ENCODE measurements around the gene LAPTM5. TPM values are rescaled to one million over a fixed set of nuclear protein-coding genes. Genes with fewer than 3 reads are reported as not detected.

Gene LAPTM5
- polyA plus RNA-seq, 3 donors, result 1,019 to 1,669 (median 1,153) TPM

GRCh38 chr1:30687886-30688285, 69.7 kb downstream of the LAPTM5 start:
- peaks cover 0 to 3% of the 10 kb centered on the region in 2 donors for H3K36me3 Mint-ChIP-seq
- H2AFZ ChIP-seq (ENCODE audit: insufficient read depth, low read depth, low read length, poor library complexity, severe bottlenecking), result no peak overlapping the region
- WGBS (ENCODE audit: insufficient coverage), result 96% methylated on average over 4 of the region's 6 CpGs
- H3K9me3 Mint-ChIP-seq, result peaks cover 5 to 17% (median 6%) of the 10 kb centered on the region in 7 donors
- no peak overlapping the region for H3K4me3 Mint-ChIP-seq
- H3K79me2 ChIP-seq (ENCODE audit: insufficient read depth, low read length), result no peaks in the 10 kb centered on the region
- intact Hi-C loops (cut with micrococcal nuclease), result no loop called here
- TF ChIP-seq CTCF (IDR thresholded peaks at IDR 0.05), result no peak
- peaks cover 5 to 13% of the 10 kb centered on the region in 2 donors for H3K9me3 ChIP-seq (replicated peaks in 1 of 2; ENCODE audit: control insufficient read depth in 1 of 2, insufficient read depth in 1 of 2, low read length in 2 of 2)
- no peak overlapping the region for H3K27ac Mint-ChIP-seq
- peaks cover 24 to 43% of the 10 kb centered on the region in 2 donors for H3K27me3 ChIP-seq (ENCODE audit: control insufficient read depth in 2 of 2, insufficient read depth in 2 of 2, low read length in 2 of 2)
- peaks cover 57 to 64% (median 60%) of the 10 kb centered on the region in 3 donors for H3K27me3 Mint-ChIP-seq (ENCODE audit: low read depth in 3 of 3)
- no peak for DNase-seq
- H3K9ac ChIP-seq (ENCODE audit: insufficient read depth, low read length, poor library complexity, severe bottlenecking), result no peak overlapping the region
- peaks cover 4% of the 10 kb centered on the region for H3K4me1 Mint-ChIP-seq
- H3K27ac ChIP-seq (ENCODE audit: low read depth in 1 of 2, low read length in 2 of 2), result no peak overlapping the region
- H3K4me3 ChIP-seq (replicated peaks in 1 of 3; ENCODE audit: low read depth in 2 of 3, low read length in 3 of 3), result no peak overlapping the region
- H3K36me3 ChIP-seq (replicated peaks in 1 of 2; ENCODE audit: control insufficient read depth in 1 of 2, insufficient read depth in 2 of 2, low read length in 2 of 2), result no peaks in the 10 kb centered on the region
- no peak overlapping the region for H3K4me2 ChIP-seq (replicated peaks; ENCODE audit: extremely low read depth, low read length, poor library complexity, severe bottlenecking)
- no peaks in the 10 kb centered on the region for H3K4me1 ChIP-seq (ENCODE audit: control insufficient read depth in 1 of 2, insufficient read depth in 2 of 2, low read length in 2 of 2)
- no peaks in the 10 kb centered on the region for H4K20me1 ChIP-seq (ENCODE audit: insufficient read depth, low read length)

- no peak overlapping the region for H3K27ac Mint-ChIP-seq
- Histone ChIP-seq H3K4me3 (replicated peaks in 1 of 3; ENCODE audit: low read depth in 2 of 3, low read length in 3 of 3) (no peak overlapping the region), H3K36me3 (replicated peaks in 1 of 2; ENCODE audit: control insufficient read depth in 1 of 2, insufficient read depth in 2 of 2, low read length in 2 of 2) (no peaks in the 10 kb centered on the region), H3K9me3 (replicated peaks in 1 of 2; ENCODE audit: control insufficient read depth in 1 of 2, insufficient read depth in 1 of 2, low read length in 2 of 2) (peaks cover 0 to 9% of the 10 kb centered on the region in 2 donors), H3K27ac (ENCODE audit: low read depth in 1 of 2, low read length in 2 of 2) (no peak overlapping the region), H3K9ac (ENCODE audit: insufficient read depth, low read length, poor library complexity, severe bottlenecking) (no peak overlapping the region), H2AFZ (ENCODE audit: insufficient read depth, low read depth, low read length, poor library complexity, severe bottlenecking) (no peak overlapping the region), H4K20me1 (ENCODE audit: insufficient read depth, low read length) (no peaks in the 10 kb centered on the region), H3K4me1 (ENCODE audit: control insufficient read depth in 1 of 2, insufficient read depth in 2 of 2, low read length in 2 of 2) (no peaks in the 10 kb centered on the region), H3K27me3 (ENCODE audit: control insufficient read depth in 2 of 2, insufficient read depth in 2 of 2, low read length in 2 of 2) (peaks cover 24 to 55% of the 10 kb centered on the region in 2 donors), H3K4me2 (replicated peaks; ENCODE audit: extremely low read depth, low read length, poor library complexity, severe bottlenecking) (no peak overlapping the region), H3K79me2 (ENCODE audit: insufficient read depth, low read length) (no peaks in the 10 kb centered on the region)
- H3K27me3 Mint-ChIP-seq (ENCODE audit: low read depth in 3 of 3), result peaks cover 58 to 72% (median 66%) of the 10 kb centered on the region in 3 donors
- peaks cover 2% of the 10 kb centered on the region for H3K4me1 Mint-ChIP-seq
- H3K36me3 Mint-ChIP-seq, result peaks cover 0 to 3% of the 10 kb centered on the region in 2 donors
- 90% methylated on average over 2 of the region's 10 CpGs for WGBS (ENCODE audit: insufficient coverage)
- no peak for TF ChIP-seq CTCF (IDR thresholded peaks at IDR 0.05)
- H3K9me3 Mint-ChIP-seq, result peaks cover 0 to 14% (median 5%) of the 10 kb centered on the region in 7 donors
- no peak for DNase-seq
- intact Hi-C loops (cut with micrococcal nuclease), result no loop called here
- peak overlapping the region in 1 of 2 donors; percentile 58 for H3K4me3 Mint-ChIP-seq
Observed at GRCh38 chr1:30686236-30686935, 71.2 kb downstream of the LAPTM5 start.
